ES-I3 (cell line): ENCODE measurements around the gene AQP10.
A peak's percentile ranks its signal among the peaks of the same experiment; 100 is the strongest.
"Not testable (repeated sequence)": the region's sequence is repeated elsewhere in the genome, so short reads cannot be mapped to it uniquely, and the experiment has no call there.

Experiments
- H3K36me3 ChIP-seq: 2 replicates; pipeline ENCODE4 v1.6.1; 2013; ENCODE audit warnings: mild to moderate bottlenecking, low read length, control low read depth, moderate library complexity; ENCODE audit not compliant: insufficient read depth
- H3K4me1 ChIP-seq: 2 replicates; pipeline ENCODE4 v1.6.1; 2013; ENCODE audit warnings: mild to moderate bottlenecking, control low read depth, low read length; ENCODE audit not compliant: insufficient read depth
- H3K9ac ChIP-seq: 2 replicates; pipeline ENCODE4 v1.6.1; 2013; ENCODE audit warnings: low read depth, mild to moderate bottlenecking, low read length, moderate library complexity
- H3K9me3 ChIP-seq: 2 replicates; pipeline ENCODE4 v1.6.1; 2013; ENCODE audit warnings: mild to moderate bottlenecking, low read length, moderate library complexity; ENCODE audit not compliant: control insufficient read depth, insufficient read depth

The AQP10 gene

DNA sequence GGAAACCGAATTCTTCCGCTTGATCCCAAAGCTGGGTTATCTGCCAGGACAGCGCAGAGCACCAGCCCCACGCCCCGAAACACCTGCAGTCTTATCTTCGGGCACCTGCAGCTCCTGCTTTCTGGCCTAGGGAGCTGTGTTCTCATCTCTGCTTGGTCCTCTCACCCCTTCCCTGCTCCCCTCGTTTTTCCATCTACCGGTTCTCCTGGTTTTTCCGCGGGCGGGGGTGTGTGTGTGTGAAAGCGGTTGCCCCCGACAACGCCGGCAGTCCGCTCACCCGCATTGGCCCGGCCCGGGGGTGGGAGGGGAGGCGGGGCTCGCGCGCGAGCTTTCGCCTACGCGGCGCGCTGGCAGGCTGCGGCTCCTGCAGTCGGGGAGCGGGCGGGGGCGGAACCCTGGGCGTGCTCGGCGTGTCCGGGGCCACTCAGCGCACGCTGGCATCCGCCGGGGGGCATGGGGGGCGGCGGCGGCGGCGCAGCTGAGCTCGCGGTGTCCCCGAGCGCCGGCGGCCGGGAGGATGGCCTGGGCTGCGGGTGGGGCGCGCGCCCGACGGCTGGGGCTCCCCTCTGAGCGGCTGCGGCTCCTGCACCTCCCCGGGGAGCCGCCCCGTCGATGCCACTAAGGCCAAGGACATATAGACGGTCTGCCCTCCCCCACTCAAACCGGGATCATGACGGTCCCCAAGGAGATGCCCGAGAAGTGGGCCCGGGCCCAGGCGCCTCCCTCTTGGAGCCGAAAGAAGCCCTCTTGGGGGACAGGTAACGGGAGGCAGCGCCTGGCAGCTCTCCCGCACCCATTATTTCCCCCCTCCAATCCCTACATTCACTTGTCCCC lies 7.6 kb downstream of the AQP10 start:
- H3K4me1 ChIP-seq: peaks cover 26% of the 10 kb centered on the region
- H3K9ac ChIP-seq: peak overlapping the region; percentile 48; the same call in 1 of the 2 replicates
- H3K9me3 ChIP-seq: no peaks in the 10 kb centered on the region
- no peaks in the 10 kb centered on the region; the same call in 1 of the 2 replicates for H3K36me3 ChIP-seq

DNA sequence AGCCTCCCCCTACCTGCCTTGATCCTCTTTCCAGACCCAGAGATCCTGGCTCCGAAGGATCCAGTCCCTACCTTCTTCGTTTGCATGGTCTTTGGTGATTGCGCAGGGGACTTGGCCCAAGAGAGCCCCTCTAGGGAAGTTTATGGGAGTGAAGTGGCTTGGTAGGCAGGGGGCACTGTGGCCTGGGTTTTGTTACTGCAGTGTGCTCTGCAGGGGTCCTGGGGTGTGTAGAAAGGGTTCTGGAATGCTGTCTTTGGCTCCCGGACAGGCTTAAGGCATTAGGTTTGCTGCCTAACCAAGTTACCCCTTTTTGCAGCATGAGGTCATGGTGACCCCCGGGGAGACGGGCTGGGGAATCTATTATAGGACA lies 8.2 kb downstream of the AQP10 start:
- Histone ChIP-seq H3K9ac (peak overlapping the region; percentile 48; the same call in 1 of the 2 replicates), H3K4me1 (peaks cover 26% of the 10 kb centered on the region), H3K36me3 (no peaks in the 10 kb centered on the region; the same call in 1 of the 2 replicates), H3K9me3 (no peaks in the 10 kb centered on the region)

DNA sequence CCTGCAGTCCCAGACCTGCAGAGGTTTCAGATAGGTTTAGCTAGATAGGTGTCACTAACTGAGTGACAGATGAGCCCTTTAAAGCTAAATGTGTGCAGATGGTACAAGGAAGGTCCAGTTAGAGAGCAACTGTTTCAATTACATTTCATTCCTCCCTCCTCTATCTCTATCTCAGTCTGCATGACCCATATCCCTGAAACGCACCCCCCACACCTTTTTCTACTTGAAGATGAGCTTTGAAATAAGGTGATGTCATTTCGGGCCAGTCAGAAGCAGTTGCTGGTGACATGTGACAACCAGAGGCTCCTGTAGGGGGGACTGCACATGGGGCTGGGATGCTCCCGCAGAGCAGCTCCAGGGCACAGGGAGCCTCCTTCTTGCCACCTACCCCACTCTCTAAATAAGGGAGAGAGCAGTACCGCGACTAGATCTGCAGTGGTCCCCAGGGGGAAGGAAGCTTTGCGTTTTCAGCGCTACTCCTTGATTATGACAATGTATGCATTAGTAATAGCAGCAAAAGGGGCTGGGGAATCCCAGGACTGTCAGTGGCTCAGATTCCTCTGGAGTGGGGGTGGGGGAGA lies 8.7 kb downstream of the AQP10 start:
- Histone ChIP-seq H3K9ac (no peak overlapping the region), H3K36me3 (no peaks in the 10 kb centered on the region; the same call in 1 of the 2 replicates), H3K4me1 (peaks cover 26% of the 10 kb centered on the region), H3K9me3 (no peaks in the 10 kb centered on the region)

DNA sequence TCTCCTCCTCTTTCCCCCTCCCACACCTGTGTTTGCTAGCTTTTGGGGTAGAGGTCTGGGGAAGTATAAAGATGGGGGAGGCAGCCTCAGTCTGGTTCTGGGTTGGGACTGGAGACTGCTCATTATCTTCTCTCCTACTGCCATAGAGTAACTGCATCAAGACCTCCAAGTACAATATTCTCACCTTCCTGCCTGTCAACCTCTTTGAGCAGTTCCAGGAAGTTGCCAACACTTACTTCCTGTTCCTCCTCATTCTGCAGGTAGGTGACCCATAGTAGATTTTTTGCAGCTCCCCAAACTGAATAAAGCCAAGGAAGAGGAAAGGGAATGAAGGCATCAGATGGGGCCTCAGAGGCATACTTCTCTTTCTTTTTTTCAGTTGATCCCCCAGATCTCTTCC lies 9.8 kb downstream of the AQP10 start:
- no peaks in the 10 kb centered on the region; the same call in 1 of the 2 replicates for H3K36me3 ChIP-seq
- H3K9ac ChIP-seq: no peak overlapping the region
- H3K9me3 ChIP-seq: no peaks in the 10 kb centered on the region
- peaks cover 26% of the 10 kb centered on the region for H3K4me1 ChIP-seq

DNA sequence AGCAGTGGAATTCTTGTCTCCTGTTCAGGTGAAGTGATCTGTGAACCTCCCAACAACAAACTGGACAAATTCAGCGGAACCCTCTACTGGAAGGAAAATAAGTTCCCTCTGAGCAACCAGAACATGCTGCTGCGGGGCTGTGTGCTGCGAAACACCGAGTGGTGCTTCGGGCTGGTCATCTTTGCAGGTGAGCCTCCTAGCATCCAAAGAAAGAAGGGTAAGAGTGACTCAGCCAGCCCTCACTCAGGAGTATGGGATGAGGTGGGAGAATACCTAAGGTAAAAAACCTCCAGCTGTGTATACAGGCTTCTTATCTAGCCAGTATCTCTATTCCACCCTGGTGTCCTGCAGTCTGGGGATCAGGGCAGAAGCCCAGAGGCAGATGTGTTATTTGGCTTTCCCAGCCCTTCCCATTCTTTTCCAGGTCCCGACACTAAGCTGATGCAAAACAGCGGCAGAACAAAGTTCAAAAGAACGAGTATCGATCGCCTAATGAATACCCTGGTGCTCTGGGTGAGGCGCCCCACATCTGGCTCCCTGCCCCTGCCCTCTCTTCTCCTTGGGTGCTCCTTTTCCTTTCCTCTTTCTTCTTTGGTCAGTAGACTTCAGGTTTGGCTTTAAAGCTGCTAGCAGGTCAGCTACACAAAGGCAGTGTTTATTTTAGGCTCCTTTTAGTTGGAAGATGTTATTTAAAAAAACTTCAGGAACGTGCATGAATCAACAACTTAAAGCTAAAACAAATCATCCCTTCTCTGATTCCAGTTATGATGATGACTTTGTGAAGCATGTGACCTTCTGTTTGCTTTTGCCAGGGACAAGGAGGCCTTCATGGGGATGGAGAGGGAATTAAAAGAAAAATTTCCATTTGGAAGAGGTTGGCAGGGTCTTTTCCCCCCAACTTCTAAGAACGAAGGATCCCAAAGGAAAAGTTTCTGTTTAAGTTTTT lies 13.5 kb downstream of the AQP10 start:
- H3K9ac ChIP-seq: no peak overlapping the region
- peaks cover 6% of the 10 kb centered on the region for H3K36me3 ChIP-seq

DNA sequence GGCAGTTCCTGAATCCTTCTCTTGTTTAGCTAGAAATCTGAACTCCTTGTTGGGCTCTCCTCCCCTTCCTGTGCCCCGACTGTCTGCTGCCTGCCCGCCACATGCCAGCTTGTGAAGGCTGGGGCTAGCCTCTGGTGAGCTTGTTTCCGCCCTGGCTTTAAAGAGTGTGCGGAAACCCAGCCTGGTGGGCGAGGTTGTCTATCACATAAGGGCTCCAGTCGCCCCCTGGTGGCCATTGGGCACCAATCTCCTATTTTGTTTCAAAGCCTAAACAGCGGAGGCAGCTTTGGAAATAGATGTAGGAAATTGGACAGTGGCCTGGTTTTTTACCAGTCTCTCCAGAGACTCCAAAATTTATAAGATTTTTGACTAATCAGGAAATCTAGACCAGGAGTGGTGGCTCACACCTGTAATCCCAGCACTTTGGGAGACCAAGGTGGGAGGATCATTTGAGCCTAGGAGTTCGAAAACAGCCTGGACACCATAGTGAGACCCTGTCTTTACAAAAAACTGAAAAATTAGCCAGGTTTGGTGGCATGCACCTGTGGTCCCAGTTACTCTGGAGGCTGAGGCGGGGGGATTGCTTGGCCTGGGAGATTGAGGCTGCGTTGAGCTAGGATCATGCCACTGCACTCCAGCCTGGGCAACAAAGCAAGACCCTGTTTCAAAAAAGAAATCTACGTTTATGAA lies 14.3 kb downstream of the AQP10 start:
- Histone ChIP-seq H3K36me3 (peaks cover 6% of the 10 kb centered on the region), H3K4me1 (no peaks in the 10 kb centered on the region), H3K9ac (no peak overlapping the region), H3K9me3 (no peaks in the 10 kb centered on the region)

More for the DNA sequence above, 13.5 kb downstream of the AQP10 start:
- peaks cover 7% of the 10 kb centered on the region for H3K4me1 ChIP-seq
- no peaks in the 10 kb centered on the region for H3K9me3 ChIP-seq

DNA sequence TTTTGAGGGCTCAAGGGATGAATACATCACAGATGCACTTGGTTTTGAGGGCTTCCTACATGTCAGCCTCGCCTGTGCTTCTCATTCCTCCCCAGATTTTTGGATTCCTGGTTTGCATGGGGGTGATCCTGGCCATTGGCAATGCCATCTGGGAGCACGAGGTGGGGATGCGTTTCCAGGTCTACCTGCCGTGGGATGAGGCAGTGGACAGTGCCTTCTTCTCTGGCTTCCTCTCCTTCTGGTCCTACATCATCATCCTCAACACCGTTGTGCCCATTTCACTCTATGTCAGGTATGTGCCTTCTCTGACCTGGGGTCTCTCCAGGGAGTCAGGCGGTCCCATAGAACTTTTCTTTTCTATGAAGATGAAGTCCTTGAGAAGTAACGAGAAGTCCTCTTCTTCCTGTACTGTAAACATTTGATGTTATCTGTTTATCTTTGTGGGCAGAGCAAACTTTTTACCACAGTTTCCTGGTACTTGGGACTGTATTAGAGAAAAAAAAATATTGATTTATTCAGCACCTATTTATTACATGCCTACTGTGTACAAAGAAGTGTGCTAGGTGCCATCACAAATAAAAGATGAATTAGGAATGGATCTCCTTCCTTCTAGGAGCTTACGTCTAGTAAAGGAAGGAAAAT lies 16.5 kb downstream of the AQP10 start:
- H3K9ac ChIP-seq: no peak overlapping the region
- no peaks in the 10 kb centered on the region for H3K4me1 ChIP-seq
- peaks cover 17% of the 10 kb centered on the region; the same call in 1 of the 2 replicates for H3K36me3 ChIP-seq
- no peaks in the 10 kb centered on the region for H3K9me3 ChIP-seq

DNA sequence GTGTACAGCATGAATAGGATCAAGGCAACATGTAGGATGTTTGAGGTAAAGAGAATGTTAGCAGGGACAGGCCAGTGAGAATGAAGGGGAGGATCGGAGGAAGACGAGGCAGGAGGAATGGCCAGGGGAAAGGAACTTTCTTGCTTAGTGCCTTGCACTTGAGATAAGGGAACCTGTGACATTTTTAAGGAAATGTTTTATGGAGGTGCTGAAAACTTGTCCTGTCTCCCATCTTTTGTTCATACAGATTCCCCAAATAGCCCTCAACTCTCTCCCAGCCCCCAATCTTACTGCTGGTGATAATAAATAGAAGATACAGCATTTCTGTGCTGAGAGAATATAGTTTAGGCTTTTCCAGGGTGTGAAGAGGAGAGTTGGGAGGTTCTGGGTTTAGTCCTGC lies 18.0 kb downstream of the AQP10 start:
- no peak overlapping the region for H3K9ac ChIP-seq
- H3K9me3 ChIP-seq: no peaks in the 10 kb centered on the region
- H3K4me1 ChIP-seq: no peaks in the 10 kb centered on the region
- H3K36me3 ChIP-seq: peaks cover 23% of the 10 kb centered on the region; the same call in 1 of the 2 replicates

DNA sequence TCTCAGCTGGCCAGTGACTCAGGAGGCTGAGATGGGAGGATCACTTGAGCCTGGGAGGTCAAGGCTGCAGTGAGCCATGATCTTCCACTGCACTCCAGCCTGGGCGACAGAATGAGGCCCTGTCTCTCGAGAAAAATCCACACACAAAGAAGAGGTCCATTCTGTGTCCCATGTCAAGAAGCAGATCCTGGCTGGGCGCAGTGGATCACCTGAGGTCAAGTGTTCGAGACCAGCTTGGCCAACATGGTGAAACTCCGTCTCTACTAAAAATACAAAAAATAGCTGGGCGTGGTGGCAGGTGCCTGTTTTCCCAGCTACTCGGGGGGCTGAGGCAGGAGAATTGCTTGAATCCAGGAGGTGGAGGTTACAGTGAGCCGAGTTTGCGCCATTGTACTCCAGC lies 20.5 kb downstream of the AQP10 start:
- H3K9me3 ChIP-seq, H3K4me1 ChIP-seq, H3K9ac ChIP-seq: not testable (repeated sequence)
- H3K36me3 ChIP-seq: peaks cover 34% of the 10 kb centered on the region

DNA sequence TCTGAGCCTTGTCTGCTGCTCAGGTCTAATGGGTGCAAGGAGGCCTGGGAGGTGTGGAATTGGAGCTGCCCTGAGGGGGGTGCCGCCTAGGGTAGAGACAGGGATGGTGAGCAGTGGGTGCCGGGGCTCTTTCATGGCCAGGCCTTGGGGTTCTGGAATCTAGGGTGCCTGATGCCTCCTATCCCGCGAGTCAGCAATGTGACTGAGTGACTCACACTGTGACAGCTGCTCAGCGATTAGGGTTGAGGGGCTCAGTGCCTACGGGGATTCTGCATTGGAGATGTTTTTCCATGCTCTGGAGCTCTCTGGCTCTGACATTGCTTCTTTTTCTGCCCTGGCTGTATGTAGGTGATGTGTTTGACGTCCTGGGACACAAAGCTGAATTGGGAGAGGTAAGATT lies 21.2 kb downstream of the AQP10 start:
- Histone ChIP-seq H3K36me3 (peaks cover 38% of the 10 kb centered on the region), H3K9ac (no peak overlapping the region), H3K4me1 (no peaks in the 10 kb centered on the region), H3K9me3 (no peaks in the 10 kb centered on the region)

DNA sequence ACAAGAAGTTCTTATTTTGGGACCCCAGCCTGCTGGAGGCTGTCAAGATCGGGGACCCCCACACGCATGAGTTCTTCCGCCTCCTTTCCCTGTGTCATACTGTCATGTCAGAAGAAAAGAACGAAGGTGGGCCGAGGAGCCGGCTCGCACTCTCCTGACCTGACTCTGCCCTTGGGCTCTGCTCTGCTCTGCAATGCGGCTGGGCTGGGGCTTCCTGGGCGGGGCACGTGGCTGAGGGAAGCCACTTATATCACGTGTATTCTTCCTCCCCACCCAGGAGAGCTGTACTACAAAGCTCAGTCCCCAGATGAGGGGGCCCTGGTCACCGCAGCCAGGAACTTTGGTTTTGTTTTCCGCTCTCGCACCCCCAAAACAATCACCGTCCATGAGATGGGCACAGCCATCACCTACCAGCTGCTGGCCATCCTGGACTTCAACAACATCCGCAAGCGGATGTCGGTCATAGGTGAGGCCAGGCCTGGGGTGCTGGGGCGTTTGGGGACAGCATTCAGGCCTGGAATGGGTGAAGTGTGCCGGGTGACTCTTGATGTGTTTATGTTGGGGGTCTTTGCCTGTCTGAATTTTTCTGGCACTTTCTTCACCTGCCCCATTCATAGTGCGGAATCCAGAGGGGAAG lies 22.1 kb downstream of the AQP10 start:
- Histone ChIP-seq H3K4me1 (no peaks in the 10 kb centered on the region), H3K36me3 (peaks cover 41% of the 10 kb centered on the region), H3K9me3 (no peaks in the 10 kb centered on the region), H3K9ac (no peak overlapping the region)

DNA sequence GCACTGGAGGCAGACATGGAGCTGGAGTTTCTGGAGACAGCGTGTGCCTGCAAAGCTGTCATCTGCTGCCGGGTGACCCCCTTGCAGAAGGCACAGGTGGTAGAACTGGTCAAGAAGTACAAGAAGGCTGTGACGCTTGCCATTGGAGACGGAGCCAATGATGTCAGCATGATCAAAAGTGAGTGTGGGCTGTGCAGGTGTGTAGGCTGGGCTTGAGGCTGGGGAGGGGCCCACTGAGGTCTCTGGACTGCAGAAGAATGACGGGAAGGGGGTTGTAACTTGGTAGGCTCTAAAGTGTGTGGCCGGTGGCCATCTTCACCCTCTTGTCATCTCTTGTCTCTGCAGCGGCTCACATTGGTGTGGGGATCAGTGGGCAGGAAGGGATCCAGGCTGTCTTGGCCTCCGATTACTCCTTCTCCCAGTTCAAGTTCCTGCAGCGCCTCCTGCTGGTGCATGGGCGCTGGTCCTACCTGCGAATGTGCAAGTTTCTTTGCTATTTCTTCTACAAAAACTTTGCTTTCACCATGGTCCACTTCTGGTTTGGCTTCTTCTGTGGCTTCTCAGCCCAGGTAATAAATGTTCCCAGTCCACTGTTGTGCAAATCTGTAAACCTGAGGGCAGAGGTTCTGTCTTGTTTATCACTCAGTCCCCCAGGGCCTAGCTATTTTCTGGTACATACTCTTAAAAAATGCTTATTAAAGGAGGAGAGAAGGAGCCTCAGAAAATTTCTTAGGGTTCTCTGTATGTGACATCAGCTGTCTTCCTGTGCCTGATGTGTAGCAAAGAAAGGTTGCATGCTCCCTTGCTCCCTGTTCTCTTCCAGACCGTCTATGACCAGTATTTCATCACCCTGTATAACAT lies 24.3 kb downstream of the AQP10 start:
- H3K9me3 ChIP-seq: no peaks in the 10 kb centered on the region
- no peaks in the 10 kb centered on the region for H3K4me1 ChIP-seq
- H3K9ac ChIP-seq: no peak overlapping the region
- H3K36me3 ChIP-seq: peaks cover 42% of the 10 kb centered on the region
